Astrocyte (in vitro differentiated cells and primary cell): ENCODE measurements around the gene IFNLR1. TPM values are rescaled to one million over a fixed set of nuclear protein-coding genes. Genes with fewer than 3 reads are reported as not detected.

Experiments used
- DNase-seq: peaks from one replicate; pipeline ENCODE4 v3.0.0-alpha.2; 2010; ENCODE audit warnings: low read depth
- FAIRE-seq: peaks from 2 replicates; lab custom pipeline; 2011; peaks lifted over from hg19 to GRCh38; lab: Jason Lieb, UNC
- H2AFZ ChIP-seq: 2 replicates; pipeline ENCODE4 v1.6.0; 2012; ENCODE audit warnings: low read depth, low read length, inconsistent platforms
- H3K27ac ChIP-seq: 2 replicates; pipeline ENCODE4 v1.5.1; 2011; ENCODE audit warnings: low read depth, low read length, inconsistent platforms
- H3K27me3 ChIP-seq: 2 replicates; pipeline ENCODE4 v1.6.0; 2011; ENCODE audit warnings: low read length, inconsistent platforms; ENCODE audit not compliant: insufficient read depth
- H3K36me3 ChIP-seq: 2 replicates; pipeline ENCODE4 v1.5.1; 2011; ENCODE audit warnings: low read length, inconsistent platforms; ENCODE audit not compliant: insufficient read depth
- H3K4me1 ChIP-seq: 2 replicates; pipeline ENCODE4 v1.5.1; 2011; ENCODE audit warnings: low read length, inconsistent platforms; ENCODE audit not compliant: insufficient read depth
- H3K4me2 ChIP-seq: 2 replicates; pipeline ENCODE4 v1.6.0; 2012; ENCODE audit warnings: low read length, inconsistent platforms
- H3K4me3 ChIP-seq: 2 replicates; pipeline ENCODE4 v1.5.1; 2011; ENCODE audit warnings: low read depth, mild to moderate bottlenecking, low read length, inconsistent platforms; ENCODE audit not compliant: insufficient read depth
- H3K79me2 ChIP-seq: 2 replicates; pipeline ENCODE4 v1.6.0; 2012; ENCODE audit warnings: mild to moderate bottlenecking, low read length, inconsistent platforms; ENCODE audit not compliant: insufficient read depth
- H3K9ac ChIP-seq: 2 replicates; pipeline ENCODE4 v1.6.0; 2012; ENCODE audit warnings: mild to moderate bottlenecking, low read length, inconsistent platforms
- H3K9me3 ChIP-seq: 2 replicates; pipeline ENCODE4 v1.5.1; 2012; ENCODE audit warnings: low read depth, mild to moderate bottlenecking, low read length, inconsistent platforms; ENCODE audit not compliant: insufficient read depth
- H4K20me1 ChIP-seq: 2 replicates; pipeline ENCODE4 v1.6.0; 2012; ENCODE audit warnings: low read length, inconsistent platforms; ENCODE audit not compliant: insufficient read depth
- H3K27ac Mint-ChIP-seq: one replicate; pipeline ENCODE4 v1.8.0; 2021; ENCODE audit warnings: mild to moderate bottlenecking, mixed read lengths; ENCODE audit not compliant: unreplicated experiment
- H3K27me3 Mint-ChIP-seq: one replicate; pipeline ENCODE4 v1.8.0; 2021; ENCODE audit warnings: low read depth, mixed read lengths; ENCODE audit not compliant: unreplicated experiment
- H3K36me3 Mint-ChIP-seq: one replicate; pipeline ENCODE4 v1.8.0; 2021; ENCODE audit warnings: low read depth, mixed read lengths; ENCODE audit not compliant: unreplicated experiment
- H3K4me1 Mint-ChIP-seq: one replicate; pipeline ENCODE4 v1.8.0; 2021; ENCODE audit warnings: low read depth, mixed read lengths; ENCODE audit not compliant: unreplicated experiment
- H3K4me3 Mint-ChIP-seq: one replicate; pipeline ENCODE4 v1.8.0; 2021; ENCODE audit warnings: mild to moderate bottlenecking, moderate library complexity, mixed read lengths; ENCODE audit not compliant: unreplicated experiment
- H3K9me3 Mint-ChIP-seq: one replicate; pipeline ENCODE4 v1.8.0; 2021; ENCODE audit warnings: mild to moderate bottlenecking, mixed read lengths; ENCODE audit not compliant: unreplicated experiment
- EZH2 ChIP-seq: IDR thresholded peaks from 2 replicates; pipeline ENCODE4 v1.6.1; 2012; ENCODE audit warnings: mild to moderate bottlenecking, low read length, inconsistent platforms; ENCODE audit not compliant: insufficient read depth
- total RNA-seq: library from RNA; stranded (reverse); gene quantifications from 2 replicates; pipeline ENCODE4 v1.2.1, GENCODE V29; 2021
- TF ChIP-seq, protein P1 (sequence below): IDR thresholded peaks from 2 replicates; pipeline ENCODE4 v1.5.1; 2011; ENCODE audit warnings: low read depth, mild to moderate bottlenecking, inconsistent platforms, low read length, moderate library complexity; ENCODE audit not compliant: insufficient read depth

The IFNLR1 gene
- total RNA-seq, 1 donor from 2014 or later: 1.5 TPM

GRCh38 chr1:24127134-24127800 is 59.8 kb downstream of the IFNLR1 start:
- Mint-ChIP-seq H3K9me3 (peaks cover 9% of the 10 kb centered on the region), H3K27ac (no peak overlapping the region), H3K36me3 (no peaks in the 10 kb centered on the region), H3K27me3 (no peaks in the 10 kb centered on the region), H3K4me1 (peaks cover 3% of the 10 kb centered on the region), H3K4me3 (no peak overlapping the region)
- TF ChIP-seq, protein P1, sequence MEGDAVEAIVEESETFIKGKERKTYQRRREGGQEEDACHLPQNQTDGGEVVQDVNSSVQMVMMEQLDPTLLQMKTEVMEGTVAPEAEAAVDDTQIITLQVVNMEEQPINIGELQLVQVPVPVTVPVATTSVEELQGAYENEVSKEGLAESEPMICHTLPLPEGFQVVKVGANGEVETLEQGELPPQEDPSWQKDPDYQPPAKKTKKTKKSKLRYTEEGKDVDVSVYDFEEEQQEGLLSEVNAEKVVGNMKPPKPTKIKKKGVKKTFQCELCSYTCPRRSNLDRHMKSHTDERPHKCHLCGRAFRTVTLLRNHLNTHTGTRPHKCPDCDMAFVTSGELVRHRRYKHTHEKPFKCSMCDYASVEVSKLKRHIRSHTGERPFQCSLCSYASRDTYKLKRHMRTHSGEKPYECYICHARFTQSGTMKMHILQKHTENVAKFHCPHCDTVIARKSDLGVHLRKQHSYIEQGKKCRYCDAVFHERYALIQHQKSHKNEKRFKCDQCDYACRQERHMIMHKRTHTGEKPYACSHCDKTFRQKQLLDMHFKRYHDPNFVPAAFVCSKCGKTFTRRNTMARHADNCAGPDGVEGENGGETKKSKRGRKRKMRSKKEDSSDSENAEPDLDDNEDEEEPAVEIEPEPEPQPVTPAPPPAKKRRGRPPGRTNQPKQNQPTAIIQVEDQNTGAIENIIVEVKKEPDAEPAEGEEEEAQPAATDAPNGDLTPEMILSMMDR: no peak
- TF ChIP-seq EZH2: no peak
- no peak overlapping the region for H3K27ac ChIP-seq
- H3K36me3 ChIP-seq: no peaks in the 10 kb centered on the region
- H3K4me3 ChIP-seq: no peak overlapping the region
- no peaks in the 10 kb centered on the region for H3K79me2 ChIP-seq
- no peak overlapping the region for H2AFZ ChIP-seq
- DNase-seq (no peak), FAIRE-seq (no peak)
- no peaks in the 10 kb centered on the region for H3K9me3 ChIP-seq
- H3K9ac ChIP-seq: no peak overlapping the region
- H4K20me1 ChIP-seq: no peaks in the 10 kb centered on the region
- no peaks in the 10 kb centered on the region for H3K27me3 ChIP-seq
- no peaks in the 10 kb centered on the region for H3K4me1 ChIP-seq
- H3K4me2 ChIP-seq: no peak overlapping the region

GRCh38 chr1:24126672-24127023 is 60.4 kb downstream of the IFNLR1 start:
- Histone ChIP-seq H3K4me3 (no peak overlapping the region), H3K4me2 (no peak overlapping the region), H3K79me2 (no peaks in the 10 kb centered on the region), H3K36me3 (no peaks in the 10 kb centered on the region), H3K9ac (no peak overlapping the region), H4K20me1 (no peaks in the 10 kb centered on the region), H2AFZ (no peak overlapping the region), H3K27me3 (no peaks in the 10 kb centered on the region), H3K27ac (no peak overlapping the region), H3K9me3 (no peaks in the 10 kb centered on the region), H3K4me1 (no peaks in the 10 kb centered on the region)
- Mint-ChIP-seq H3K4me1 (peaks cover 3% of the 10 kb centered on the region), H3K9me3 (peaks cover 8% of the 10 kb centered on the region), H3K36me3 (no peaks in the 10 kb centered on the region), H3K27me3 (peaks cover 4% of the 10 kb centered on the region), H3K4me3 (no peak overlapping the region), H3K27ac (no peak overlapping the region)
- DNase-seq (no peak), FAIRE-seq (no peak)
- TF ChIP-seq, protein P1: no peak
- no peak for TF ChIP-seq EZH2

DNA sequence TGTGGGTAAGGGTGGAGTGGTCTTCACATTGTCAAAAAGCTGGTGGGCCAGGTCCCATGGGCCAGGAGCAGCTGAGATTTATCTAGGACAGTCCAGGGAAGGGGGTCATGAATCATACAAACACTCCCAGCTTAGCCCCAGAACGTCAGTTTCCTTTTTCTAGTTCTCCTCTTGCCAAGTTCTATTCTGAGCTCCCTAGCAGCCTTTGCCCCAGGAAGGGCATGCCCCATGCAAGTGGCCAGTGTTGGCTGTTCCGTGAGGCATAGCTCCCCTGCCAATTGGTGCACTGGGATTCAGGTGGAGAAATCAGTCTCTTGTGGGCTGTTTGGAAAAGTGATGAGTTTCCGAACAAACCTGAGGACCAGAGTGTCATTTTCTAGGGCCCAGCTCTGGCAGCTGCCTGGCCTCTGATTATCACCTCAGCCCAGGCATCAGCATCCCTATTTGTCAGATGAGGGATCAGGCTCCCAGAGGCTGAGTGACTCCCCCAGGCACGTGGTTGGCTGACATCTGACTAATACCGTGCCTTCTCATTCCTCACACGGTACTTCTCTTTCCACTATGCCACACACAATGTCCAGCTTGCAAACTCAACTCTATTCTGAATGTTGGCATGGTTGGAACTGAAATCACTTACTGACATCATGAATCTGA is 60.9 kb downstream of the IFNLR1 start:
- DNase-seq (no peak), FAIRE-seq (no peak)
- Mint-ChIP-seq H3K9me3 (peaks cover 5% of the 10 kb centered on the region), H3K27me3 (peaks cover 7% of the 10 kb centered on the region), H3K4me3 (no peak overlapping the region), H3K27ac (no peak overlapping the region), H3K4me1 (peaks cover 3% of the 10 kb centered on the region), H3K36me3 (no peaks in the 10 kb centered on the region)
- no peak overlapping the region for H2AFZ ChIP-seq
- no peak overlapping the region for H3K9ac ChIP-seq
- no peaks in the 10 kb centered on the region for H3K36me3 ChIP-seq
- no peak overlapping the region for H3K4me3 ChIP-seq
- TF ChIP-seq EZH2: no peak
- TF ChIP-seq, protein P1: no peak
- H3K4me2 ChIP-seq: no peak overlapping the region
- no peaks in the 10 kb centered on the region for H3K79me2 ChIP-seq
- H3K4me1 ChIP-seq: no peaks in the 10 kb centered on the region
- H3K27me3 ChIP-seq: no peaks in the 10 kb centered on the region
- no peaks in the 10 kb centered on the region for H4K20me1 ChIP-seq
- H3K9me3 ChIP-seq: no peaks in the 10 kb centered on the region
- H3K27ac ChIP-seq: no peak overlapping the region
